ENCODE data around the gene SLF1. TPM values are rescaled to one million over a fixed set of nuclear protein-coding genes. Genes with fewer than 3 reads are reported as not detected.

Gene SLF1
- polyA plus RNA-seq, 1 of the 3 experiments (the other 2 are of a cell fraction), result 5.5 TPM

DNA sequence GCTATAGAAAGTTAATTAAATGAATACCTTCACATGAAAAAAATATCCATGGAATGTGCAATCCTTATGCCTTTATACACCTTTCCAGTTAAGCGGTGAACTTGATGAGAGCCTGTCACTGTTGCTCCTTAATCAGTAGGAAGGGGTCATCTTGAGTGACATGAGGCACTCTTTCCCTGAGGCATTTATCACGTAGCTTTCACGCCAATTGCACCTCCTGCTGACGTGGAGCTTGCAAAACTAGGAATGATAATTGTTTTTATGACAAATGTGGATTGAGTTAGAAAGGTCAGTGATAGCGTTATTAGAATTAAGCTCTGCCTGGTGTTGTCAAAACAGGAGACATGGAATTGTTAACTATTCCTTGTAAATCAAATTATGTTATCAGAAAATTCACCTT is 79.7 kb downstream of the SLF1 start (continued):
- TF ChIP-seq RXRA (IDR thresholded peaks at IDR 0.05; ENCODE audit: borderline replicate concordance, low read depth), result no peak

DNA sequence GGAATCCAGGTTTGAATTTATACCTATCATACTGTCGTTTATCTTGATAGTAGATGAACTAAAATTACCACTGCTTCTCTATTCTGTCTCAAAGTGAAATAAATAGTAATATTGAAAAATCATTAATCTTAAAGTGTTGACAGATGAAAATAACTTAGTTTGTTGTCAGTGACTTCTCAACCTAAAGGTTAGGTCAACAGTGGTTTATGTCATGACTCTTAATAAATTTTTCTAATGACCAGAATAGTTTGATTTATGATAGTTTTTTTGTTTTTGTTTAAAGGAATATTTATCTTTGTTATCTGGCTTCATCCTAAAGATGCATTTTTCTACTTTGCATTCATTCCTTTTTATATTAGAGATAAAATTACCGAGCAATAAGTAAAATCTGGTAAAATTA is 81.1 kb downstream of the SLF1 start:
- WGBS (ENCODE audit: low lambda C conversion rate), result 93% methylated on average over 2 of the region's 2 CpGs
- CTCF ChIA-PET, result no interaction called here
- H3K27me3 ChIP-seq (ENCODE audit: insufficient read depth), result no peaks in the 10 kb centered on the region

More for the DNA sequence above, 81.1 kb downstream of the SLF1 start:
- H3K4me2 ChIP-seq, result no peak overlapping the region
- no peak for DNase-seq
- H3K27ac ChIP-seq (ENCODE audit: low read depth in 2 of 2, low read length in 1 of 2), result no peak overlapping the region
- POLR2A ChIA-PET, result no interaction called here
- peaks cover 0 to 3% of the 10 kb centered on the region in 2 experiments; a peak in 2 of 4 replicates for H3K4me1 ChIP-seq (ENCODE audit: control insufficient read depth in 1 of 2, insufficient read depth in 2 of 2, low read depth in 1 of 2, low read length in 1 of 2)
- H3F3A ChIP-seq (replicated peaks; ENCODE audit: insufficient read depth), result peaks cover 6% of the 10 kb centered on the region
- no peaks in the 10 kb centered on the region for H4K20me1 ChIP-seq (ENCODE audit: insufficient read depth)
- H3K9me2 ChIP-seq, result no peaks in the 10 kb centered on the region
- no peaks in the 10 kb centered on the region for H3K9me3 ChIP-seq
- no peak overlapping the region for H3K4me3 ChIP-seq (ENCODE audit: low read depth in 2 of 2, low read length in 1 of 2)
- H3K36me3 ChIP-seq (replicated peaks in 1 of 2; ENCODE audit: control insufficient read depth in 1 of 2, insufficient read depth in 2 of 2, low read length in 1 of 2), result peaks cover 0 to 33% of the 10 kb centered on the region in 2 experiments
- TF ChIP-seq, protein P1, sequence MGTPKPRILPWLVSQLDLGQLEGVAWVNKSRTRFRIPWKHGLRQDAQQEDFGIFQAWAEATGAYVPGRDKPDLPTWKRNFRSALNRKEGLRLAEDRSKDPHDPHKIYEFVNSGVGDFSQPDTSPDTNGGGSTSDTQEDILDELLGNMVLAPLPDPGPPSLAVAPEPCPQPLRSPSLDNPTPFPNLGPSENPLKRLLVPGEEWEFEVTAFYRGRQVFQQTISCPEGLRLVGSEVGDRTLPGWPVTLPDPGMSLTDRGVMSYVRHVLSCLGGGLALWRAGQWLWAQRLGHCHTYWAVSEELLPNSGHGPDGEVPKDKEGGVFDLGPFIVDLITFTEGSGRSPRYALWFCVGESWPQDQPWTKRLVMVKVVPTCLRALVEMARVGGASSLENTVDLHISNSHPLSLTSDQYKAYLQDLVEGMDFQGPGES (IDR thresholded peaks at IDR 0.05; ENCODE audit: low read depth, low read length), result no peak
- no peak for TF ChIP-seq ELF1 (IDR thresholded peaks at IDR 0.05)
- no peak for TF ChIP-seq RCOR1 (IDR thresholded peaks at IDR 0.05; ENCODE audit: low read length)
- TF ChIP-seq MEF2A (IDR thresholded peaks at IDR 0.05; ENCODE audit: borderline replicate concordance, low read depth), result no peak
- TF ChIP-seq, protein P2, sequence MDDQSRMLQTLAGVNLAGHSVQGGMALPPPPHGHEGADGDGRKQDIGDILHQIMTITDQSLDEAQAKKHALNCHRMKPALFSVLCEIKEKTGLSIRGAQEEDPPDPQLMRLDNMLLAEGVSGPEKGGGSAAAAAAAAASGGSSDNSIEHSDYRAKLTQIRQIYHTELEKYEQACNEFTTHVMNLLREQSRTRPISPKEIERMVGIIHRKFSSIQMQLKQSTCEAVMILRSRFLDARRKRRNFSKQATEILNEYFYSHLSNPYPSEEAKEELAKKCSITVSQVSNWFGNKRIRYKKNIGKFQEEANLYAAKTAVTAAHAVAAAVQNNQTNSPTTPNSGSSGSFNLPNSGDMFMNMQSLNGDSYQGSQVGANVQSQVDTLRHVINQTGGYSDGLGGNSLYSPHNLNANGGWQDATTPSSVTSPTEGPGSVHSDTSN (IDR thresholded peaks at IDR 0.05), result no peak
- no peak for TF ChIP-seq SMC3 (IDR thresholded peaks at IDR 0.05; ENCODE audit: low read depth, low read length)
- TF ChIP-seq FOXM1 (IDR thresholded peaks at IDR 0.05; ENCODE audit: low read depth), result no peak
- no peak for TF ChIP-seq FOXJ3 (CRISPR knock-in tag; IDR thresholded peaks at IDR 0.05)
- TF ChIP-seq GABPA (IDR thresholded peaks at IDR 0.05; ENCODE audit: low read depth), result no peak
- no peak for TF ChIP-seq SIN3A (IDR thresholded peaks at IDR 0.05; ENCODE audit: borderline replicate concordance, low read depth, low read length)
- TF ChIP-seq, protein P3, sequence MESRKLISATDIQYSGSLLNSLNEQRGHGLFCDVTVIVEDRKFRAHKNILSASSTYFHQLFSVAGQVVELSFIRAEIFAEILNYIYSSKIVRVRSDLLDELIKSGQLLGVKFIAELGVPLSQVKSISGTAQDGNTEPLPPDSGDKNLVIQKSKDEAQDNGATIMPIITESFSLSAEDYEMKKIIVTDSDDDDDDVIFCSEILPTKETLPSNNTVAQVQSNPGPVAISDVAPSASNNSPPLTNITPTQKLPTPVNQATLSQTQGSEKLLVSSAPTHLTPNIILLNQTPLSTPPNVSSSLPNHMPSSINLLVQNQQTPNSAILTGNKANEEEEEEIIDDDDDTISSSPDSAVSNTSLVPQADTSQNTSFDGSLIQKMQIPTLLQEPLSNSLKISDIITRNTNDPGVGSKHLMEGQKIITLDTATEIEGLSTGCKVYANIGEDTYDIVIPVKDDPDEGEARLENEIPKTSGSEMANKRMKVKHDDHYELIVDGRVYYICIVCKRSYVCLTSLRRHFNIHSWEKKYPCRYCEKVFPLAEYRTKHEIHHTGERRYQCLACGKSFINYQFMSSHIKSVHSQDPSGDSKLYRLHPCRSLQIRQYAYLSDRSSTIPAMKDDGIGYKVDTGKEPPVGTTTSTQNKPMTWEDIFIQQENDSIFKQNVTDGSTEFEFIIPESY (IDR thresholded peaks at IDR 0.05; ENCODE audit: borderline replicate concordance, low read depth), result no peak
- no peak for TF ChIP-seq FOSL2 (IDR thresholded peaks at IDR 0.05; ENCODE audit: borderline replicate concordance, low read depth)
- TF ChIP-seq NFIC (IDR thresholded peaks at IDR 0.05; ENCODE audit: borderline replicate concordance), result no peak
- TF ChIP-seq TEAD4 (IDR thresholded peaks at IDR 0.05; ENCODE audit: borderline replicate concordance, insufficient read depth), result no peak
- TF ChIP-seq RAD21 (IDR thresholded peaks at IDR 0.05; ENCODE audit: low read length), result no peak
- TF ChIP-seq REST (IDR thresholded peaks at IDR 0.05; ENCODE audit: low read depth, low read length), result no peak
- no peak for TF ChIP-seq CHD2 (IDR thresholded peaks at IDR 0.05; ENCODE audit: low read length, partially characterized antibody)
- no peak for TF ChIP-seq CTCF (IDR thresholded peaks at IDR 0.05)
- TF ChIP-seq EP300 (IDR thresholded peaks at IDR 0.05; ENCODE audit: borderline replicate concordance in 1 of 2, low read depth in 1 of 2, low read length in 1 of 2), result no peak
- no peak overlapping the region for H3K9ac ChIP-seq
- no peaks in the 10 kb centered on the region for H3K79me2 ChIP-seq (ENCODE audit: insufficient read depth)
- no peak overlapping the region for H2AFZ ChIP-seq (ENCODE audit: low read depth)

All from SK-N-SH (cell line).